ENCODE measurements around the gene RGS7. TPM values are rescaled to one million over a fixed set of nuclear protein-coding genes. Genes with fewer than 3 reads are reported as not detected.

Gene RGS7
- total RNA-seq, 1 experiment from 2014 or later = 1.5 TPM

DNA sequence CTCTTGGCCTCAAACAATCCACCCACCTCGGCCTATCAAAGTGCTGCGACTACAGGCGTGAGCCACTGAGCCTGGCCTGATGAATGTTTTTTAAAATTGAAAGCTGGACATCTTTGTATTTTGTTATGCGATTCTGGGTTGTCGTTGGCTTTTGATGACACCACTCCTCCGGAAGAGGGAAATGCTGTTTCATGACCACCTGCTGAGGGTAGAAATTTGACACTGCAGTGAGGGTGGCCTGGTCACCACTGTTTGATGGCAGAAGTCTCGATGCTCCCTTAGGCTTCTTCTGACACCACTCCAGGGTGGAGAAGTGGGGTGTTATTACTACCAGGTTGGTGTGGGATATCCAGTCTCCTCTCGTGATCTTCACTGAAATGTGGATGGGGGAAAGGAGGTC lies 357.2 kb downstream of the RGS7 start:
- TF ChIP-seq, protein P1, sequence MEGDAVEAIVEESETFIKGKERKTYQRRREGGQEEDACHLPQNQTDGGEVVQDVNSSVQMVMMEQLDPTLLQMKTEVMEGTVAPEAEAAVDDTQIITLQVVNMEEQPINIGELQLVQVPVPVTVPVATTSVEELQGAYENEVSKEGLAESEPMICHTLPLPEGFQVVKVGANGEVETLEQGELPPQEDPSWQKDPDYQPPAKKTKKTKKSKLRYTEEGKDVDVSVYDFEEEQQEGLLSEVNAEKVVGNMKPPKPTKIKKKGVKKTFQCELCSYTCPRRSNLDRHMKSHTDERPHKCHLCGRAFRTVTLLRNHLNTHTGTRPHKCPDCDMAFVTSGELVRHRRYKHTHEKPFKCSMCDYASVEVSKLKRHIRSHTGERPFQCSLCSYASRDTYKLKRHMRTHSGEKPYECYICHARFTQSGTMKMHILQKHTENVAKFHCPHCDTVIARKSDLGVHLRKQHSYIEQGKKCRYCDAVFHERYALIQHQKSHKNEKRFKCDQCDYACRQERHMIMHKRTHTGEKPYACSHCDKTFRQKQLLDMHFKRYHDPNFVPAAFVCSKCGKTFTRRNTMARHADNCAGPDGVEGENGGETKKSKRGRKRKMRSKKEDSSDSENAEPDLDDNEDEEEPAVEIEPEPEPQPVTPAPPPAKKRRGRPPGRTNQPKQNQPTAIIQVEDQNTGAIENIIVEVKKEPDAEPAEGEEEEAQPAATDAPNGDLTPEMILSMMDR (conservative IDR thresholded peaks at IDR 0.05) = no peak
- no peaks in the 10 kb centered on the region for H3K9me3 ChIP-seq (ENCODE audit: control insufficient read depth, low read depth, low read length)
- H3K4me3 Mint-ChIP-seq = no peak overlapping the region
- H2BK5ac ChIP-seq (ENCODE audit: insufficient read length, low read length) = no peak overlapping the region
- H3K4ac ChIP-seq (ENCODE audit: low read depth, low read length) = no peak overlapping the region
- WGBS (ENCODE audit: extremely low coverage, insufficient read length, low lambda C conversion rate) = no CpG with 5 or more reads among the region's 8 CpGs
- H2AK5ac ChIP-seq (ENCODE audit: insufficient read length, low read length) = no peak overlapping the region
- no peak overlapping the region for H3K14ac ChIP-seq (ENCODE audit: insufficient read depth, low read length)
- H2BK20ac ChIP-seq (ENCODE audit: low read depth, low read length, poor library complexity, severe bottlenecking) = no peak overlapping the region
- no peaks in the 10 kb centered on the region for H3K79me1 ChIP-seq (ENCODE audit: insufficient read depth, low read depth, low read length, poor library complexity, severe bottlenecking)
- no peak overlapping the region for H2AFZ ChIP-seq (ENCODE audit: low read length)
- no peak overlapping the region for H3K18ac ChIP-seq (ENCODE audit: insufficient read length, low read depth, low read length)
- peaks cover 4 to 6% (median 4%) of the 10 kb centered on the region in 3 experiments; a peak in 6 of 7 replicates for H3K36me3 Mint-ChIP-seq (ENCODE audit: insufficient read depth in 1 of 3, low read depth in 3 of 3)
- H3K9me3 Mint-ChIP-seq = no peaks in the 10 kb centered on the region; a peak in 1 of 5 replicates
- H4K20me1 ChIP-seq (ENCODE audit: control insufficient read depth, insufficient read depth, insufficient read length) = no peaks in the 10 kb centered on the region
- H3K27ac ChIP-seq (ENCODE audit: insufficient read length, low read depth, low read length) = no peak overlapping the region
- H3K56ac ChIP-seq (ENCODE audit: insufficient read length, low read depth, low read length) = no peak overlapping the region
- H4K91ac ChIP-seq (ENCODE audit: insufficient read length, low read depth, low read length) = no peak overlapping the region
- H3K4me1 ChIP-seq (ENCODE audit: insufficient read depth, low read length) = peaks cover 3% of the 10 kb centered on the region; the same call in 1 of the 2 replicates
- no peak overlapping the region for H3K23ac ChIP-seq (ENCODE audit: insufficient read length, low read depth, low read length)
- no peak overlapping the region for H4K8ac ChIP-seq (replicated peaks; ENCODE audit: insufficient read length, low read depth, low read length)
- H3T11ph ChIP-seq (ENCODE audit: low read length) = no peak overlapping the region
- no peak overlapping the region for H3K4me2 ChIP-seq (ENCODE audit: insufficient read depth, insufficient read length, low read length)
- no peak overlapping the region for H3K9ac ChIP-seq (ENCODE audit: extremely low read depth, insufficient read length, low read length)
- H3K27me3 Mint-ChIP-seq (ENCODE audit: low read depth) = no peaks in the 10 kb centered on the region; the same call in 1 of the 2 replicates
- no peak for DNase-seq
- H2BK120ac ChIP-seq (ENCODE audit: low read depth, low read length, poor library complexity, severe bottlenecking) = no peak overlapping the region
- no peak overlapping the region for H2BK15ac ChIP-seq (ENCODE audit: low read depth, low read length)
- peaks cover 15 to 16% of the 10 kb centered on the region in 2 experiments for H3K4me1 Mint-ChIP-seq
- no peaks in the 10 kb centered on the region for H3K23me2 ChIP-seq (ENCODE audit: insufficient read length, low read depth, low read length, poor library complexity, severe bottlenecking)
- no peaks in the 10 kb centered on the region for H3K27me3 ChIP-seq (ENCODE audit: insufficient read depth, low read length)
- no peaks in the 10 kb centered on the region for H3K79me2 ChIP-seq (ENCODE audit: insufficient read depth, low read length)
- H3K27ac Mint-ChIP-seq = peak overlapping the region in 1 of 3 experiments; percentile 30; a peak in 1 of 7 replicates
- no peak overlapping the region for H4K5ac ChIP-seq (ENCODE audit: insufficient read length, low read depth, low read length)
- no peak overlapping the region for H2BK12ac ChIP-seq (ENCODE audit: insufficient read length, low read depth, low read length)
